ENCODE measurements around the gene SPNS2. TPM values are rescaled to one million over a fixed set of nuclear protein-coding genes. Genes with fewer than 3 reads are reported as not detected.

Gene SPNS2
- total and polyA plus RNA-seq, 2 donors (not counting 1 experiment from before 2014, with no cell fraction given), result 0.17 TPM; not detected in 1

GRCh38 chr17:4469552-4469951 lies 29.1 kb upstream of the SPNS2 start:
- no peaks in the 10 kb centered on the region for H3K79me2 ChIP-seq (ENCODE audit: control insufficient read depth, insufficient read depth, low read length)
- no peak for DNase-seq (ENCODE audit: low read depth in 2 of 2)
- no peaks in the 10 kb centered on the region for H3K27me3 ChIP-seq (ENCODE audit: control insufficient read depth, insufficient read depth, low read length)
- no peak overlapping the region for H3K4me3 ChIP-seq (replicated peaks in 1 of 4; ENCODE audit: control extremely low read depth in 1 of 4, insufficient read depth in 1 of 4, low read depth in 3 of 4, low read length in 4 of 4)
- TF ChIP-seq CTCF (conservative IDR thresholded peaks at IDR 0.05 in 1 of 2, IDR thresholded peaks at IDR 0.05 in 1 of 2; ENCODE audit: low read depth in 1 of 2, low read length in 2 of 2), result no peak
- no peak for TF ChIP-seq EZH2 (IDR thresholded peaks at IDR 0.05; ENCODE audit: low read length, missing control alignments)
- no peak overlapping the region for H2AFZ ChIP-seq (ENCODE audit: low read length)
- no peaks in the 10 kb centered on the region for H3K4me1 ChIP-seq (ENCODE audit: control insufficient read depth, extremely low read depth, insufficient read depth, low read length)
- no peaks in the 10 kb centered on the region for H3K9me3 ChIP-seq (ENCODE audit: control insufficient read depth, insufficient read depth, low read depth, low read length)
- H3K9ac ChIP-seq (ENCODE audit: insufficient read depth, low read length), result no peak overlapping the region
- H3K27ac ChIP-seq (ENCODE audit: insufficient read depth, low read length), result no peak overlapping the region
- H4K20me1 ChIP-seq (ENCODE audit: control insufficient read depth, extremely low read depth, insufficient read depth, low read length), result no peaks in the 10 kb centered on the region
- H3K4me2 ChIP-seq (ENCODE audit: extremely low read depth, insufficient read depth, low read length), result no peak overlapping the region
- no peaks in the 10 kb centered on the region for H3K36me3 ChIP-seq (ENCODE audit: control insufficient read depth, insufficient read depth, low read length)

DNA sequence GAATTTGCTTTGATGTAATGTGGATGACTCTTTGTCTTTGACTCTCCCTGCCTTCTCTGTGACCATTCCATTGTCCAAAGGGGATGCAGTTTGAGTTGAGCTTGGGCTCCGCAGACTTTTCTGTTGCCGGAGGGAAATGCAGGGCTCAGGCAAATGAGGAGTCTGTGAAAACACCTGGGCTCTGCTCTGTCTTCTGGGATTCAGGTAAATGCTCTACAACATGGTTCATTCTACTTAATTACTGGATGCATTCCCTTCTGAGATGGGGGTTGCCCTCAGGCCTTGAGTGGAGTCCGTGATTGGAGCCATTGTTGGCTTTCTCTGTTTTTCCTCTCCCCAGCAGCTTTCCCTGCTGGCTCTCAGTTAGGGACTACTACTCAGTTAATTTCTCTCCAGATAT lies 26.4 kb upstream of the SPNS2 start:
- Histone ChIP-seq H3K27ac (ENCODE audit: insufficient read depth, low read length) (no peak overlapping the region), H3K27me3 (ENCODE audit: control insufficient read depth, insufficient read depth, low read length) (no peaks in the 10 kb centered on the region), H3K79me2 (ENCODE audit: control insufficient read depth, insufficient read depth, low read length) (no peaks in the 10 kb centered on the region), H4K20me1 (ENCODE audit: control insufficient read depth, extremely low read depth, insufficient read depth, low read length) (no peaks in the 10 kb centered on the region), H3K36me3 (ENCODE audit: control insufficient read depth, insufficient read depth, low read length) (no peaks in the 10 kb centered on the region), H3K4me2 (ENCODE audit: extremely low read depth, insufficient read depth, low read length) (no peak overlapping the region), H3K4me1 (ENCODE audit: control insufficient read depth, extremely low read depth, insufficient read depth, low read length) (no peaks in the 10 kb centered on the region), H3K4me3 (replicated peaks in 1 of 4; ENCODE audit: control extremely low read depth in 1 of 4, insufficient read depth in 1 of 4, low read depth in 3 of 4, low read length in 4 of 4) (no peak overlapping the region), H2AFZ (ENCODE audit: low read length) (no peak overlapping the region), H3K9ac (ENCODE audit: insufficient read depth, low read length) (no peak overlapping the region), H3K9me3 (ENCODE audit: control insufficient read depth, insufficient read depth, low read depth, low read length) (no peaks in the 10 kb centered on the region)
- DNase-seq (ENCODE audit: low read depth in 2 of 2), result no peak
- TF ChIP-seq EZH2 (IDR thresholded peaks at IDR 0.05; ENCODE audit: low read length, missing control alignments) (no peak), CTCF (conservative IDR thresholded peaks at IDR 0.05 in 1 of 2, IDR thresholded peaks at IDR 0.05 in 1 of 2; ENCODE audit: low read depth in 1 of 2, low read length in 2 of 2) (no peak)

DNA sequence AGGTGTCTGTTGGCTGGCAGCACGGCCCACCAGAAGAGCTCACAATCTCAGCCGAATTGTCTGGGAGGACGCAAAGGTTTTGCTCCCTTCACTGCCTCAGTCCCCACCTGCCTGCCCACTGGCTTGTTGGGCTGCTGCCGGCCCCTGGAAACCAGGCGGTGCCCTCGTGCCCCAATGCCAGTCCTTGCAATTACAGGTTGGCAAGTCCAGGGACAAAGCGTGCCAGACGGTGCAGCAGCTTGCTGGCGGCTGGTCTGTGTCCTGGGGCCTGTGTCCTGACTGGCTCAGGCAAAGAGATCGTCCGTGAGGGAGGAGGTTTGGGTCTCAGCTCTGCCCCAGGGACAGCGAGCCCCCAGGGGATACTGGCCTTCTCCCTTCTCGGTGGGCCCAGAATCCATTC lies 24.6 kb upstream of the SPNS2 start:
- Histone ChIP-seq H3K79me2 (ENCODE audit: control insufficient read depth, insufficient read depth, low read length) (no peaks in the 10 kb centered on the region), H3K4me2 (ENCODE audit: extremely low read depth, insufficient read depth, low read length) (no peak overlapping the region), H3K9ac (ENCODE audit: insufficient read depth, low read length) (no peak overlapping the region), H3K9me3 (ENCODE audit: control insufficient read depth, insufficient read depth, low read depth, low read length) (no peaks in the 10 kb centered on the region), H3K27me3 (ENCODE audit: control insufficient read depth, insufficient read depth, low read length) (no peaks in the 10 kb centered on the region), H3K27ac (ENCODE audit: insufficient read depth, low read length) (no peak overlapping the region), H2AFZ (ENCODE audit: low read length) (no peak overlapping the region), H3K4me3 (replicated peaks in 1 of 4; ENCODE audit: control extremely low read depth in 1 of 4, insufficient read depth in 1 of 4, low read depth in 3 of 4, low read length in 4 of 4) (no peak overlapping the region), H3K4me1 (ENCODE audit: control insufficient read depth, extremely low read depth, insufficient read depth, low read length) (no peaks in the 10 kb centered on the region), H4K20me1 (ENCODE audit: control insufficient read depth, extremely low read depth, insufficient read depth, low read length) (no peaks in the 10 kb centered on the region), H3K36me3 (ENCODE audit: control insufficient read depth, insufficient read depth, low read length) (no peaks in the 10 kb centered on the region)
- no peak for TF ChIP-seq CTCF (conservative IDR thresholded peaks at IDR 0.05 in 1 of 2, IDR thresholded peaks at IDR 0.05 in 1 of 2; ENCODE audit: low read depth in 1 of 2, low read length in 2 of 2)
- no peak for TF ChIP-seq EZH2 (IDR thresholded peaks at IDR 0.05; ENCODE audit: low read length, missing control alignments)
- DNase-seq (ENCODE audit: low read depth in 2 of 2), result no peak
